Measurements from ENCODE around the gene ZNF165. TPM values are rescaled to one million over a fixed set of nuclear protein-coding genes. Genes with fewer than 3 reads are reported as not detected.

Gene ZNF165
- total and polyA plus RNA-seq, 2 of the 13 experiments (the other 11 are each of a cell fraction or from before 2014, with no cell fraction given): 0.58 to 8.6 TPM

DNA sequence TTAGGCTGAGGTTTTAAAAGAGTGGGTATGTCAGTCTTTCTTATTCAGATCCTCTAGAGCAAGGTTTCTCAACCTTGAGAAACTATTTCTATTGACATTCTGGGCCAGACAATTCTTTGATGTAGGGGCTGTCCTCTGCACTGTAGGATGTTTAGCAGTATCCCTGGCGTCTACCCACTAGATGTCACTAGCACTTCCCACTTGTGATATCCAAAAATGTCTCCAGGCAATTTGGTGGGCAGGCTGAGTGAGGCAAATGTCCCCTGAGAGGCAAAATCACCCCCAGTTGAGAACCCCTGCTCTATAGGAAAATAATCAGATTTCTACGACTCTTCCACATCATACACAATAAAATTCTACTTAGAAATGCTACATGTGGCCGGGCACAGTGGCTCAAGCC is 53.6 kb downstream of the ZNF165 start (continued):
- TF ChIP-seq, protein P1, sequence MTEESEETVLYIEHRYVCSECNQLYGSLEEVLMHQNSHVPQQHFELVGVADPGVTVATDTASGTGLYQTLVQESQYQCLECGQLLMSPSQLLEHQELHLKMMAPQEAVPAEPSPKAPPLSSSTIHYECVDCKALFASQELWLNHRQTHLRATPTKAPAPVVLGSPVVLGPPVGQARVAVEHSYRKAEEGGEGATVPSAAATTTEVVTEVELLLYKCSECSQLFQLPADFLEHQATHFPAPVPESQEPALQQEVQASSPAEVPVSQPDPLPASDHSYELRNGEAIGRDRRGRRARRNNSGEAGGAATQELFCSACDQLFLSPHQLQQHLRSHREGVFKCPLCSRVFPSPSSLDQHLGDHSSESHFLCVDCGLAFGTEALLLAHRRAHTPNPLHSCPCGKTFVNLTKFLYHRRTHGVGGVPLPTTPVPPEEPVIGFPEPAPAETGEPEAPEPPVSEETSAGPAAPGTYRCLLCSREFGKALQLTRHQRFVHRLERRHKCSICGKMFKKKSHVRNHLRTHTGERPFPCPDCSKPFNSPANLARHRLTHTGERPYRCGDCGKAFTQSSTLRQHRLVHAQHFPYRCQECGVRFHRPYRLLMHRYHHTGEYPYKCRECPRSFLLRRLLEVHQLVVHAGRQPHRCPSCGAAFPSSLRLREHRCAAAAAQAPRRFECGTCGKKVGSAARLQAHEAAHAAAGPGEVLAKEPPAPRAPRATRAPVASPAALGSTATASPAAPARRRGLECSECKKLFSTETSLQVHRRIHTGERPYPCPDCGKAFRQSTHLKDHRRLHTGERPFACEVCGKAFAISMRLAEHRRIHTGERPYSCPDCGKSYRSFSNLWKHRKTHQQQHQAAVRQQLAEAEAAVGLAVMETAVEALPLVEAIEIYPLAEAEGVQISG (CRISPR knock-in tag; IDR thresholded peaks at IDR 0.05): peak; percentile 76

DNA sequence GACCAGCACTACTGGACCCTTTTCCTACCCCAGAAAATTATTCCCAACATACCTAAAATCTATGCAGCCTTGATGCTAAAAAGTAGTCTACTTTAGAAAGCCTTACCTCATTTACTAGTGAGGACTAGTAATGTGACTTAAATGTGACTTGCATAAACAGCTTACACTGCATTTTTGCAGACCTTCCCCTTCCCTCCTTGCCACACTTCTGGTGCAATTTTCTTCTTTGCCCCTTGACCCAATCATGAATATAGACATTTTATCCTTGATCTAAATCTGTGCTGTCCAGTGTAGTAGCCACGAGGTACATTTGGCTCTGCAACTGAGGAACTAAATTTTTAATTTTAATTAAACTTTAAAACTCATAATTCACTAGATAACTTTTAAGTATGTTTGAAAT is 54.3 kb downstream of the ZNF165 start:
- Histone ChIP-seq H3K36me3 (replicated peaks in 1 of 2; ENCODE audit: control insufficient read depth in 1 of 2, insufficient read depth in 2 of 2, low read length in 2 of 2) (peaks cover 2 to 12% of the 10 kb centered on the region in 2 experiments; a peak in 2 of 5 replicates), H3K9ac (ENCODE audit: insufficient read depth, low read depth, low read length) (no peak overlapping the region), H2AFZ (ENCODE audit: low read length) (no peak overlapping the region), H3K4me3 (replicated peaks in 1 of 3; ENCODE audit: insufficient read depth in 1 of 3, low read depth in 2 of 3, low read length in 3 of 3) (no peak overlapping the region), H4K20me1 (ENCODE audit: insufficient read depth, low read length) (no peaks in the 10 kb centered on the region), H3K27me3 (ENCODE audit: control insufficient read depth in 1 of 2, insufficient read depth in 2 of 2, low read length in 2 of 2) (no peaks in the 10 kb centered on the region; a peak in 1 of 5 replicates), H3K79me2 (ENCODE audit: insufficient read depth, low read length) (peaks cover 34% of the 10 kb centered on the region), H3K4me1 (ENCODE audit: insufficient read depth, low read length) (peaks cover 45% of the 10 kb centered on the region), H3K4me2 (ENCODE audit: low read depth, low read length) (peak overlapping the region; percentile 6; the same call in 1 of the 2 replicates), H3K9me3 (ENCODE audit: low read length) (no peaks in the 10 kb centered on the region), H3K27ac (ENCODE audit: extremely low read length, insufficient read depth, low read length) (no peak overlapping the region)
- DNase-seq (ENCODE audit: low spot score): no peak
- ChIA-PET POLR2A (no interaction called here), CTCF (ENCODE audit: low intra/inter-chr PET ratio, low total read pairs) (interaction anchor here (1.7 kb wide), 1 partner anchor 221 kb away, joined by 13 read pairs; no protein-coding TSS in a partner anchor)
- in situ Hi-C loops (cut with HindIII; ENCODE audit: extremely low pct_ligation_motif_present, low pct_unique_long_range_greater_than_20kb): loop anchor here (5.0 kb wide), 2 partner anchors 118 to 223 kb away; partner anchors contain the start of gene ZKSCAN4
- BruUV-seq (replicated peaks): no TSS peak
- 82% methylated on average over 1 of the region's 1 CpG for WGBS (ENCODE audit: low lambda C conversion rate)
- no peak for FAIRE-seq
- TF ChIP-seq, protein P2, sequence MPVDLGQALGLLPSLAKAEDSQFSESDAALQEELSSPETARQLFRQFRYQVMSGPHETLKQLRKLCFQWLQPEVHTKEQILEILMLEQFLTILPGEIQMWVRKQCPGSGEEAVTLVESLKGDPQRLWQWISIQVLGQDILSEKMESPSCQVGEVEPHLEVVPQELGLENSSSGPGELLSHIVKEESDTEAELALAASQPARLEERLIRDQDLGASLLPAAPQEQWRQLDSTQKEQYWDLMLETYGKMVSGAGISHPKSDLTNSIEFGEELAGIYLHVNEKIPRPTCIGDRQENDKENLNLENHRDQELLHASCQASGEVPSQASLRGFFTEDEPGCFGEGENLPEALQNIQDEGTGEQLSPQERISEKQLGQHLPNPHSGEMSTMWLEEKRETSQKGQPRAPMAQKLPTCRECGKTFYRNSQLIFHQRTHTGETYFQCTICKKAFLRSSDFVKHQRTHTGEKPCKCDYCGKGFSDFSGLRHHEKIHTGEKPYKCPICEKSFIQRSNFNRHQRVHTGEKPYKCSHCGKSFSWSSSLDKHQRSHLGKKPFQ (CRISPR knock-in tag; IDR thresholded peaks at IDR 0.05; ENCODE audit: insufficient replicate concordance): no peak
- TF ChIP-seq KDM5A (IDR thresholded peaks at IDR 0.05; ENCODE audit: borderline replicate concordance, low read length) (0 out of 2 replicates have a peak, but pooled peaks have one; percentile 27), DPF2 (CRISPR knock-in tag; IDR thresholded peaks at IDR 0.05; ENCODE audit: borderline replicate concordance, low read depth) (no peak), NAIF1 (CRISPR knock-in tag; IDR thresholded peaks at IDR 0.05; ENCODE audit: borderline replicate concordance) (no peak), ZNF543 (CRISPR knock-in tag; IDR thresholded peaks at IDR 0.05) (no peak), MAFK (conservative IDR thresholded peaks at IDR 0.05 in 1 of 2, IDR thresholded peaks at IDR 0.05 in 1 of 2; ENCODE audit: low read length in 2 of 2) (peak; percentile 92 to 93), MAFF (IDR thresholded peaks at IDR 0.05; ENCODE audit: low read depth, low read length) (peak; percentile 90), ETV6 (CRISPR knock-in tag; conservative IDR thresholded peaks at IDR 0.05) (no peak), MIER2 (CRISPR knock-in tag; IDR thresholded peaks at IDR 0.05) (no peak)
- TF ChIP-seq, protein P3, sequence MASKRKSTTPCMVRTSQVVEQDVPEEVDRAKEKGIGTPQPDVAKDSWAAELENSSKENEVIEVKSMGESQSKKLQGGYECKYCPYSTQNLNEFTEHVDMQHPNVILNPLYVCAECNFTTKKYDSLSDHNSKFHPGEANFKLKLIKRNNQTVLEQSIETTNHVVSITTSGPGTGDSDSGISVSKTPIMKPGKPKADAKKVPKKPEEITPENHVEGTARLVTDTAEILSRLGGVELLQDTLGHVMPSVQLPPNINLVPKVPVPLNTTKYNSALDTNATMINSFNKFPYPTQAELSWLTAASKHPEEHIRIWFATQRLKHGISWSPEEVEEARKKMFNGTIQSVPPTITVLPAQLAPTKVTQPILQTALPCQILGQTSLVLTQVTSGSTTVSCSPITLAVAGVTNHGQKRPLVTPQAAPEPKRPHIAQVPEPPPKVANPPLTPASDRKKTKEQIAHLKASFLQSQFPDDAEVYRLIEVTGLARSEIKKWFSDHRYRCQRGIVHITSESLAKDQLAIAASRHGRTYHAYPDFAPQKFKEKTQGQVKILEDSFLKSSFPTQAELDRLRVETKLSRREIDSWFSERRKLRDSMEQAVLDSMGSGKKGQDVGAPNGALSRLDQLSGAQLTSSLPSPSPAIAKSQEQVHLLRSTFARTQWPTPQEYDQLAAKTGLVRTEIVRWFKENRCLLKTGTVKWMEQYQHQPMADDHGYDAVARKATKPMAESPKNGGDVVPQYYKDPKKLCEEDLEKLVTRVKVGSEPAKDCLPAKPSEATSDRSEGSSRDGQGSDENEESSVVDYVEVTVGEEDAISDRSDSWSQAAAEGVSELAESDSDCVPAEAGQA (IDR thresholded peaks at IDR 0.05; ENCODE audit: low read depth): no peak
- TF ChIP-seq, protein P3 (CRISPR knock-in tag; IDR thresholded peaks at IDR 0.05; ENCODE audit: borderline replicate concordance): no peak
- intact Hi-C loops (cut with micrococcal nuclease; ENCODE audit: unreplicated experiment): loop anchor here (1.0 kb wide), 1 partner anchor 222 kb away; no protein-coding TSS in a partner anchor
- ATAC-seq: no peak

All from HepG2 (cell line).